ENCODE measurements around the gene ARL5C.

- TF ChIP-seq POLR2A (IDR thresholded peaks at IDR 0.05; ENCODE audit: low read depth, low read length): no peak
- TF ChIP-seq POLR2AphosphoS5 (IDR thresholded peaks at IDR 0.05; ENCODE audit: low read depth, low read length): no peak
- TF ChIP-seq TAF1 (IDR thresholded peaks at IDR 0.05; ENCODE audit: borderline replicate concordance, low read depth, low read length): no peak
Measured at GRCh38 chr17:39147221-39148185, 18.5 kb downstream of the ARL5C start.

Measured in GM12892 (cell line).